Keratinocyte (primary cell): Measurements from ENCODE around the gene GFOD2. TPM values are rescaled to one million over a fixed set of nuclear protein-coding genes. Genes with fewer than 3 reads are reported as not detected.
A peak's percentile ranks its signal among the peaks of the same experiment; 100 is the strongest.

Experiments used
- DNase-seq: peaks from one replicate; pipeline ENCODE4 v3.0.0-alpha.2; 2011; ENCODE audit warnings: low read depth, missing footprints, low spot score
- FAIRE-seq: peaks from 2 replicates; lab custom pipeline; 2011; peaks lifted over from hg19 to GRCh38; lab: Jason Lieb, UNC
- H2AFZ ChIP-seq: 2 replicates; pipeline ENCODE4 v1.6.0; 2012; ENCODE audit warnings: low read length, control low read depth, inconsistent platforms; ENCODE audit not compliant: control insufficient read depth
- H3K27ac ChIP-seq: 2 replicates; pipeline ENCODE4 v1.5.1; 2011; ENCODE audit warnings: low read length; ENCODE audit not compliant: control insufficient read depth, insufficient read depth
- H3K27me3 ChIP-seq: 3 replicates; pipeline ENCODE4 v1.6.0; 2011; ENCODE audit warnings: low read length; ENCODE audit not compliant: control insufficient read depth, insufficient read depth; ENCODE audit errors: extremely low read depth
- H3K36me3 ChIP-seq, 2 experiments: 2 replicates in 1 of 2; 3 replicates in 1 of 2; pipeline ENCODE4 v1.5.1; 2011; ENCODE audit warnings: low read length in 2 of 2, mild to moderate bottlenecking in 1 of 2; ENCODE audit not compliant: control insufficient read depth in 2 of 2, insufficient read depth in 2 of 2; ENCODE audit errors: extremely low read depth in 1 of 2
- H3K4me1 ChIP-seq: 3 replicates; pipeline ENCODE4 v1.5.1; 2011; ENCODE audit warnings: low read length; ENCODE audit not compliant: control insufficient read depth, insufficient read depth; ENCODE audit errors: extremely low read depth
- H3K4me2 ChIP-seq: 3 replicates; pipeline ENCODE4 v1.6.0; 2011; ENCODE audit warnings: low read depth, low read length; ENCODE audit not compliant: control insufficient read depth, insufficient read depth; ENCODE audit errors: extremely low read depth
- H3K4me3 ChIP-seq, 3 experiments: fragments of 200-600 bp in 1 of 3; sonication (generic) in 1 of 3; 2 replicates in 2 of 3; 3 replicates in 1 of 3; pipeline ENCODE4 v1.5.1; 2011 to 2016; ENCODE audit warnings: low read length in 3 of 3, mild to moderate bottlenecking in 3 of 3, control low read depth in 2 of 3, inconsistent platforms in 1 of 3, low read depth in 1 of 3, mixed read lengths in 1 of 3, mixed run types in 1 of 3, moderate library complexity in 1 of 3; ENCODE audit not compliant: control insufficient read depth in 2 of 3, insufficient read depth in 2 of 3; ENCODE audit errors: extremely low read depth in 1 of 3
- H3K79me2 ChIP-seq: 2 replicates; pipeline ENCODE4 v1.6.0; 2012; ENCODE audit warnings: low read length; ENCODE audit not compliant: control insufficient read depth, insufficient read depth
- H3K9ac ChIP-seq: 3 replicates; pipeline ENCODE4 v1.6.0; 2011; ENCODE audit warnings: low read length; ENCODE audit not compliant: control insufficient read depth, insufficient read depth; ENCODE audit errors: extremely low read depth
- H3K9me1 ChIP-seq: 3 replicates; pipeline ENCODE4 v1.6.0; 2011; ENCODE audit warnings: low read length; ENCODE audit not compliant: control insufficient read depth, insufficient read depth; ENCODE audit errors: extremely low read depth
- H3K9me3 ChIP-seq: 2 replicates; pipeline ENCODE4 v1.5.1; 2012; ENCODE audit warnings: low read depth, low read length; ENCODE audit not compliant: control insufficient read depth
- H4K20me1 ChIP-seq: 3 replicates; pipeline ENCODE4 v1.6.0; 2011; ENCODE audit warnings: low read length; ENCODE audit not compliant: control insufficient read depth, insufficient read depth; ENCODE audit errors: extremely low read depth
- EZH2 ChIP-seq: IDR thresholded peaks from one replicate; pipeline ENCODE4 v1.6.1; 2012; ENCODE audit warnings: inconsistent platforms, mild to moderate bottlenecking, low read length, moderate library complexity
- dilution Hi-C: fragments of 300-500 bp; cut with MboI; formaldehyde crosslinking; loops from one replicate; pipeline ENCODE4 v1.7.0; 2020; ENCODE audit warnings: low sequenced_read_pairs; ENCODE audit not compliant: extremely low pct_ligation_motif_present
- polyA plus RNA-seq, 5 experiments: library from polyadenylated mRNA; depleted of rRNA in 3 of 5; stranded (reverse) in 3 of 5; stranded (forward) in 1 of 5; unstranded in 1 of 5; fragments of >200 nt; gene quantifications; 1 replicate in 1 of 5; 2 replicates in 3 of 5; 3 replicates in 1 of 5; pipeline versions ENCODE4 v1.2.1 to v1.2.3, GENCODE V29; 2011 to 2012; ENCODE audit warnings: missing spikeins in 2 of 5, low read depth in 1 of 5, low replicate concordance in 1 of 5
- TF ChIP-seq, protein P1 (sequence below), 3 experiments: IDR thresholded peaks in 1 of 3; conservative IDR thresholded peaks in 1 of 3; optimal IDR thresholded peaks in 1 of 3; 2 replicates in 2 of 3; 3 replicates in 1 of 3; pipeline versions ENCODE3 to v1.5.1; 2011; ENCODE audit warnings: low read length in 3 of 3, mild to moderate bottlenecking in 3 of 3, moderate library complexity in 2 of 3, control low read depth in 1 of 3, inconsistent platforms in 1 of 3; ENCODE audit not compliant: insufficient read depth in 2 of 3; ENCODE audit errors: extremely low read depth in 1 of 3

GFOD2 gene
- polyA plus RNA-seq, 1 donor (not counting 4 experiments of a cell fraction or from before 2014, with no cell fraction given) = 13.2 TPM

GRCh38 chr16:67677712-67678111 is 41.4 kb downstream of the GFOD2 start:
- Histone ChIP-seq H3K9me1 (no peaks in the 10 kb centered on the region), H4K20me1 (no peaks in the 10 kb centered on the region), H3K9ac (no peak overlapping the region), H3K4me2 (no peak overlapping the region), H3K4me1 (peaks cover 13% of the 10 kb centered on the region), H3K27me3 (no peaks in the 10 kb centered on the region), H2AFZ (no peak overlapping the region), H3K79me2 (no peaks in the 10 kb centered on the region), H3K27ac (no peak overlapping the region), H3K9me3 (no peaks in the 10 kb centered on the region), H3K36me3 (peaks cover 0 to 5% of the 10 kb centered on the region in 2 experiments), H3K4me3 (no peak overlapping the region)
- DNase-seq (no peak), FAIRE-seq (no peak)
- TF ChIP-seq, protein P1, sequence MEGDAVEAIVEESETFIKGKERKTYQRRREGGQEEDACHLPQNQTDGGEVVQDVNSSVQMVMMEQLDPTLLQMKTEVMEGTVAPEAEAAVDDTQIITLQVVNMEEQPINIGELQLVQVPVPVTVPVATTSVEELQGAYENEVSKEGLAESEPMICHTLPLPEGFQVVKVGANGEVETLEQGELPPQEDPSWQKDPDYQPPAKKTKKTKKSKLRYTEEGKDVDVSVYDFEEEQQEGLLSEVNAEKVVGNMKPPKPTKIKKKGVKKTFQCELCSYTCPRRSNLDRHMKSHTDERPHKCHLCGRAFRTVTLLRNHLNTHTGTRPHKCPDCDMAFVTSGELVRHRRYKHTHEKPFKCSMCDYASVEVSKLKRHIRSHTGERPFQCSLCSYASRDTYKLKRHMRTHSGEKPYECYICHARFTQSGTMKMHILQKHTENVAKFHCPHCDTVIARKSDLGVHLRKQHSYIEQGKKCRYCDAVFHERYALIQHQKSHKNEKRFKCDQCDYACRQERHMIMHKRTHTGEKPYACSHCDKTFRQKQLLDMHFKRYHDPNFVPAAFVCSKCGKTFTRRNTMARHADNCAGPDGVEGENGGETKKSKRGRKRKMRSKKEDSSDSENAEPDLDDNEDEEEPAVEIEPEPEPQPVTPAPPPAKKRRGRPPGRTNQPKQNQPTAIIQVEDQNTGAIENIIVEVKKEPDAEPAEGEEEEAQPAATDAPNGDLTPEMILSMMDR (optimal IDR thresholded peaks at IDR 0.05 in 1 of 3, IDR thresholded peaks at IDR 0.05 in 1 of 3, conservative IDR thresholded peaks at IDR 0.05 in 1 of 3; ENCODE audit: extremely low read depth in 1 of 3, insufficient read depth in 2 of 3, low read length in 3 of 3) = no peak
- TF ChIP-seq EZH2 = no peak
- dilution Hi-C loops = no loop called here

DNA sequence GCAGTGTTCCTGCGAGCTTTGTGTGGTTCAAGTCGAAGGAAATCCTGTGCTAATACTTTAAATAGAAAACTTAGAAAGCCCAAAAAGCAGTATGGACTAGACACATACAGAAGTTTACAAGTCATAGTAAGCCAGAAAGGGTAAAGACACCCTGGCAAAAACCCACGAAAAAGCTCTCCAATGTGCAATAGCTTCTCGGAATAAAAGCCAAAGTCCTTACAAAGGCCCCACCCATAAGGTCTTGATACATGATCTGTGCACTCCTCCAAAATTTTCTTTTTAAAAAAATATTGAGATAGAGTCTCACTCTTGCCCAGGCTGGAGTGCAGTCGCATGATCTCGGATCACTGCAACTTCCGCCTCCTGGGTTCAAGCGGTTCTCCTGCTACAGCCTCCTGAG is 42.2 kb downstream of the GFOD2 start:
- Histone ChIP-seq H3K79me2 (no peaks in the 10 kb centered on the region), H4K20me1 (no peaks in the 10 kb centered on the region), H3K27me3 (no peaks in the 10 kb centered on the region), H3K9me3 (no peaks in the 10 kb centered on the region), H3K4me1 (peaks cover 13% of the 10 kb centered on the region), H3K9me1 (no peaks in the 10 kb centered on the region), H3K27ac (no peak overlapping the region), H3K4me2 (peak overlapping the region; percentile 1), H3K36me3 (peaks cover 0 to 5% of the 10 kb centered on the region in 2 experiments), H3K9ac (no peak overlapping the region), H3K4me3 (no peak overlapping the region), H2AFZ (no peak overlapping the region)
- dilution Hi-C loops = no loop called here
- DNase-seq (no peak), FAIRE-seq (no peak)
- TF ChIP-seq EZH2 = no peak
- TF ChIP-seq, protein P1 (optimal IDR thresholded peaks at IDR 0.05 in 1 of 3, IDR thresholded peaks at IDR 0.05 in 1 of 3, conservative IDR thresholded peaks at IDR 0.05 in 1 of 3; ENCODE audit: extremely low read depth in 1 of 3, insufficient read depth in 2 of 3, low read length in 3 of 3) = no peak
